GM19397 (cell line): ENCODE data around the gene ARFGEF2.
"Not testable (repeated sequence)": the region's sequence is repeated elsewhere in the genome, so short reads cannot be mapped to it uniquely, and the experiment has no call there.

Experiments
- ATAC-seq: cut with Tn5 transposase; IDR thresholded peaks from one replicate; pipeline ENCODE4 v1.9.1; 2021; ENCODE audit warnings: mild to moderate bottlenecking, moderate library complexity; ENCODE audit not compliant: unreplicated experiment

The ARFGEF2 gene

DNA sequence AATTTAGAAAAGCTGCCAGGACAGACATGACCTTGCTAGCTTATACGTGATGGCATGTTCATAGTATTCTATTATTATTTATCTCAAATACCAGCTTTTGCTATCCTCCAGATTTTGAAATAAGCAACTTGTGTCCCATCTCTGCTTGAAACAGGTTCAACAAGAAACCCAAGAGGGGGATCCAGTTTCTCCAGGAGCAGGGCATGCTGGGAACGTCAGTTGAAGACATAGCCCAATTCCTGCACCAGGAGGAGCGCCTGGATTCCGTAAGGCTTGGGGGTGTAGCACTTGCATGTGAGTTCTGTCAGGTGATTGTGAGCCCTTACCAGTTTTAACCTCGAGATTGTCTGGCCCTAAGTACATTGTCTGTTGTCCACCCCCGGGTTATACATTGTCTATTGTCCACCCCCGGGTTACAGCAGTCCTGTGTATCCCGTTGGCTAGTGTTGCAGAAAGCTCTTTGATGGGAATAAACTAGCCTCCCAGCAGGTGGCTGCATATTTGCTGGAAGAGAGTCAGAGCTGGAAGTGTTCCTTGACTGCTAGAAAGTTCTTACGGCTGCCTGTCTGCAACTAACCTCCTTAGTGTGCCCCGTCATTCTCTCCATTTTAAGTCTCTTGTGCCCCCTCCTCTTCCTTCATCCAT is 63.2 kb downstream of the ARFGEF2 start:
- no peak for ATAC-seq

DNA sequence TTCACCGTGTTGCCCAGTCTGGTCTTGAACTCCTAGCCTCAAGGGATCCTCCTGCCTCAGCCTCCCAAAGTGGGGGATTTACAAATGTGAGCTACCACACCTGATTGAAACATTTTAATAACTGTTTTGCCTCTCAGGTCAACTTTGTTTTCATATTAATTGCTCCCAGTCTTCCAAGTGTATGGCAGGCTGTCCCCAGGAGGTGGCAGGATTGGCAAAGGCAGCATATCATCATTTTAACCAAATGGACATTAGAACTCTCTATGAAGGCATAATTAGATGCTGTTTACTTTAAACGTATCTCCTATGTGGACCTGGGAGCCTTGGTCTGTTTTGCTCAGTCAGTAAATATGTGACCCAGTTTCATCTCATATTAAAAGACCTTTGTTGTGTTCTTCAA is 65.4 kb downstream of the ARFGEF2 start:
- ATAC-seq, result no peak

DNA sequence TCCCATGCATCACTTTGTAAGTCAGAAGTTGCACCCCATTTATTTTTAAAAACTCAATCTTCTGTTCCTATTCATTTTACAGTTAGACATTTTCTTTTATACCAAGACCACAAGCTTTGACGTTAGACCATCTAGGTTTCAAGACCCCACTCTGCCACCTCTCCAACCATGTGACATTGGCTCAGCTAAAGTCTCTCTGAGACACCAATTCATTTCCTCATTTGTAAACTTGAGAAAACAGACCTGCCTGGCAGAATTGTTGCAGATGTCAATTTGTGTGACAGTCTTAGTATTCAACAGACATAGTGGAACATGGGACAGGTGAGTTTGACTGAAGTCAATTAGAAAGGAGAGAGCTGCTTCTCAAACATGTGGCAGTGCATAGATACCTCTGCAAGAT is 69.0 kb downstream of the ARFGEF2 start:
- no peak for ATAC-seq

GRCh38 chr20:48995589-48995988 is 74.1 kb downstream of the ARFGEF2 start:
- no peak for ATAC-seq

DNA sequence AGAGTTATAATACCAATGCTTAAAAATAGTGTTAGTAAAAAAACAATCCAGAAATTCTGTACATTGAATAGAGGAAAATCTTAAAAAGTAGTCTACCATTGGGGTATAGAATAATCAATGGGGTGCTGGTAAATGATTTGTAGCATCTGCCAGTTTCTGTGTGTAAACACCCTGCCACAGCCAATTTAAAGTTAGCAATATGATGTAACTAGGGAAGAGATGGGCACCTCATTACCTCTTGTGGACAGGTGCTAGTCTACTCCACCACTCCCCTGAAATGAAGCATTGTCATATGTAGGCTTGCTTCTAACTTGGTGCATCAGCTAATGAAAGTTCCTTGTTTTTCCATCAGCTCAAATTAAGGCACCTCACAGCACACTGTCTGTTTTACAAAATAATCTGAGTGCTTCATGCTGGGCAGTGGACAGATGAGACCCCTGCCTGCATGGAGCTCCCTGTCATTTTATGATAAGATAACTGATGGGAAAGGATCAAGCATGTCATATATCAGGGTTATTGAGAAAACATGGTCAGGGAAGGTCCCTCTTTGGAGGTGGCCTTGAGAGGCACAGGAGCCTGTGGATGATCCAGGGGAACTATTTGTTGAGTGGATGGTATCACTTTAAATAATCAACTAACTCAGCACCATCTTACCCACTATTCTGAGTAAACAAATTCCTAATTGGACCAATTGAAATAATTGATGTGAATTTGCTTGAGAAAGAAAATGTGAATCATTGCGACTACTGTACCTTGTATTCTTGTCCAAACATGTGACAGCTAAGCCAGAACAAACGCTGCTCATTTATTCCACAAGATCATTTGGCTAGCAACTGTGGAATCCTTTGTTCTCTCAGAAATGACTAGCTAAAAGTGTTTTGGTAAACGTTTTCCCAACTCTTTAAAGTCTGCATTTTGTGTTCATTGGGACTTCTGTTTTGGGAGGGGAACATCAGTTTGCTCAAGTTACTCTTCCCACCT is 78.7 kb downstream of the ARFGEF2 start:
- ATAC-seq, result no peak

DNA sequence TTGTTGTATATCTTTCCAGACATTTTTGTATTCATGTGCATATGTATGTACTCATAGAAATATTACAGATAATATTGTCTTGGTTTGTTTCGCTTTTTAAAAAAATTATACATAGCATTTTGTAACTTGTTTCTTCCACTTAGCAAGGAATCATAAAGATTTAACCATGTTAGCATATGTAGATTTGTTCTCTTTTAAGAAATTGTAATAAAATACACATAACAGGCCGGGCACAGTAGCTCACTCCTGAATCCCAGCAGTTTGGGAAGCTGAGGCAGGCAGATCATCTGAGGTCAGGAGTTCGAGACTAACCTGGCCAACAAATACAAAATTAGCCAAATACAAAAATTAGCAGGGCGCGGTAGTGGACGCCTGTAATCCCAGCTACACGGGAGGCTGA is 80.2 kb downstream of the ARFGEF2 start:
- no peak for ATAC-seq

GRCh38 chr20:49006446-49006980 is 85.0 kb downstream of the ARFGEF2 start:
- no peak for ATAC-seq

GRCh38 chr20:49009899-49010631 is 88.6 kb downstream of the ARFGEF2 start:
- ATAC-seq, result no peak

DNA sequence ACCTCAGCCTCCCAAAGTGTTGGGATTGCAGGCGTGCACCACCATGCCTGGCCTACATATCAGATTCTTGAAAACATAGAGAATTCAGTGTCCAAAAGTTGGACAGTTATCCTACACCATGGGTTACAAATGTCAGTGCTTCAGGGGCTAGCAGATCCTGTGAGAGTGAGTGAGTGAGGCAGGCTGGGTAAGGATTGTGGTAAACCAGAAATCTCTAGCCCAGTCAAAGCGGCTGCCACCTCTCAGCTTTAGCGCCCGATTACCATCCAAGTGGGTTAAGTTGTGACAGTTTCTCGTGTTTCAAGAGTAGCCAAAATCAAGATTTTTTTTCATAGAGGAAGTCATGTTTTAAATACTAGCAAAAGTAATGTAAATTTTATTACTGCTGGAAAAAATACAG is 102.7 kb downstream of the ARFGEF2 start:
- ATAC-seq, result no peak

DNA sequence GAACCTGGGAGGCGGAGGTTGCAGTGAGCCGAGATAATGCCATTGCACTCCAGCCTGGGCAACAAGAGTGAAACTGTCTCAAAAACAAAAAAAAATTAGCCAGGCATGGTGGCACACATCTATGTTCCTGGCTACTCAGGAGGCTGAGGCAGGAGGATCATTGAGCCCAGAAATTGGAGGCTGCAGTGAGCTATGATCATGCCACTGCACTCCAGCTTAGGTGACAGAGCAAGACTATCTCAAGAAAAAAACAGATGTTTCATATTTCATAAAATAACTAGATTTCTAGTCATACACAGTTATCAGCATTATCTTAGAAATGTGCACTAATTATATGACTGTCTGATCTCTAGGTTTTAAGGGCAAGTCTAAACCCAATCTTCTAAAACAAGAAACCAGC is 106.7 kb downstream of the ARFGEF2 start:
- ATAC-seq, result not testable (repeated sequence)

DNA sequence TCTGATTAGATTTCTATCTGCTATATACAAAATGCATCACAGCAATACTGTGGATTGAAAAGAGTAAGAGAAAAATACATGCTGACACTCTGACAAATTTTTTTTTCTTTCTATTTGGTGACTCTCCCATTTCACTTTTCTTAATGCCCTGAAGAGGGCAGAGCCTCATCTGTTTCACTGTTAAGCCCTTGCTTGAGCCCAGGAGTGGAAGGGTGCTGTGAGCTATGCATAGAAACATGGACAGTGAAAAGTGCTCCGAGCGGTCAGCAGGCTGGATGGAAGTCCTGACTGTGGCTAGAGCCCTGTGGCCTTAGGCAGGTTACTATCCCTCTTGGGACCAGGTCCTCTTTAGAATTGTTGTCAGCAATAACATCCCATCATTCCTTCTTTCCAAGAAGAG is 107.2 kb downstream of the ARFGEF2 start:
- no peak for ATAC-seq

- no peak for ATAC-seq
Measured at GRCh38 chr20:49029203-49029602, 107.7 kb downstream of the ARFGEF2 start.

DNA sequence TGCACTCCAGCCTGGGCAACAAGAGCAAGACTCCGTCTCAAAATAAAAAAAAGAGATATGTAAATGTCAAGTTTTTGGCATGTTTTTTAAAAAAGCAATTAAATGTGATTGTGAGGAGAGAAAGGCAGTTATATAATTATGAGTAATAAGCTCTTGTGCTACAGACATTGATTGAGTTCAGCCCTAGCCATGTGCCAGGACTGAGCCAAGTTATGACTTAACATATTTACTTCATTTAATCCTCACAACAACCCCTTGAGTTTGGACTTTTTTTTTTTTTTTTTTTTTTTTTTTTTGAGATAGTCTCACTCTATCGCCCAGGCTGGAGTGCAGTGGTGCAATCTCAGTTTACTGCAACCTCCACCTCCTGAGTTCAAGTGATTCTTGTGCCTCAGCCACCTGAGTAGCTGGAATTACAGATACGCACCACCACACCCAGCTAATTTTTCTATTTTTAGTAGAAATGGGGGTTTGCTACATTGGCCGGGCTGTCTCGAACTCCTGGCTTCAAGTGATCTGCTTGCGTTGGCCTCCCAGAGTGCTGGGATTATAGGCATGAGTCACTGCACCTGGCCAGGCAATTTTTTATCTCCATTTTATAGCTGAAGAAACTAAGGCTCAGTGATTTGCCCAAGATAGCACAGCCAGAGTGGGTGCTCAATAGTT is 109.6 kb downstream of the ARFGEF2 start:
- ATAC-seq, result no peak

DNA sequence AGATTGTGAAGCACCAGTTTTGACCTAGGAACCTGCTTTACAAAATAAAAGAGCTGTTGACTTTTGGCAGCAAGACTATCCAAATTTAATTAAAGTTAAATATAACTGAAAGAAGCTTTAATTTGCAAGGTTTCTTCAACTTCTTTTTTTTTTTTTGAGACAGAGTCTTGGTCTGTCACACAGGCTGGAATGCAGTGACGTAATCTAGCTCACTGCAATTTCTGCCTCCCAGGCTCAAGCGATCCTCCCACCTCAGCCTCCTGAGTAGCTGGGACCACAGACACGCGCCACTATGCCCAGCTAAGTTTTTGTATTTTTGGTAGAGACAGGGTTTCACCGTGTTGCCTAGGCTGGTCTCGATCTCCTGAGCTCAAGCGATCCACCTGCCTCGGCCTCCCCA is 110.9 kb downstream of the ARFGEF2 start:
- no peak for ATAC-seq

DNA sequence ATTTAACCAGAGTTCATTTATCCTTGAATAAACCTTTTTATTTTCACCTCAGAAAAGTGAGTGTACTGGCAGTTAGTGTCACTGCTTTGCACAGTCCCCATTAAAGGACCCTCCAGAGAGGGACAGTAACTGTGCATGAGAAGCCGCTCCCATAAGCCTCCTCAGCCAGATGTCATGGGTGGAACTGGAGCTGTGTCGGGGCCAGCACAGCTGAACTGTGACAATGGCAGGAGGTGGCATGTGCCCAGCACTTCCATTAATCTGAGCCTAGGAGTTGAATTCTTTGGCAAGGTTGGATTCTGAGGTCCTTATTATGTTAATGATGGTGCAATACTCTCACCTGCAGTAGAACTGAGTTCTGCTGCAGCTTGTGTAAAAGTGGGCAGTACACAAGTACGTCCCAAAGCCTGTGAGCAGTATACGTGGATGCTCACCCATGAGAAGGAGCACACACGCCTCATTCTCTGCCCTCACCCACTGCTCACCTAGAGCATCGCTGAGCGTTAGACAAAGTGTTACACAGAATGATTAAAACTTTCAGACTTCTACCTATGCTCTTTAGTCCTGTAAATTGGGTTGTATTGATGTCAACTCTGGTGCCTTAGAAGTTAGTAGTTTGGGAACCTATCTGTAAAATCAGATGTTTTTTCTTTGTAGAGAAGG is 112.7 kb downstream of the ARFGEF2 start:
- no peak for ATAC-seq

GRCh38 chr20:49037962-49038387 is 116.5 kb downstream of the ARFGEF2 start:
- ATAC-seq, result no peak

DNA sequence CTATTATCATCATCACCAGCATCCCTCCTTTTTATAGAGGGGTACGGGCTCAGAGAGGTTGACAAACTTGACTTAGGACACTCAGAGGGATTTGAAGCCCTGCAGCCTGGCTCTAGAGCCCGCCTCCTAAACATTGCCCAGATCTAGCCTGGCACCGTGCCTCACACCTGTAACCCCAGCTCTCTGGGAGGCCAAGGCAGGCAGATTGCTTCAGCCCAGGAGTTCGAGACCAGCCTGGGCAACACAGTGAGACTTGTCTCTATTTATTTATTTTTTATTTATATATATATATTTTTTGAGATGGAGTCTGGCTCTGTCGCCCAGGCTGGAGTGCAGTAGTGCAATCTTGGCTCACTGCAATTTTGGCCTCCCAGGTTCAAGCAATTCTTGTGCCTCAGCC is 118.3 kb downstream of the ARFGEF2 start:
- no peak for ATAC-seq

GRCh38 chr20:49043000-49043399 is 121.5 kb downstream of the ARFGEF2 start:
- ATAC-seq, result no peak

DNA sequence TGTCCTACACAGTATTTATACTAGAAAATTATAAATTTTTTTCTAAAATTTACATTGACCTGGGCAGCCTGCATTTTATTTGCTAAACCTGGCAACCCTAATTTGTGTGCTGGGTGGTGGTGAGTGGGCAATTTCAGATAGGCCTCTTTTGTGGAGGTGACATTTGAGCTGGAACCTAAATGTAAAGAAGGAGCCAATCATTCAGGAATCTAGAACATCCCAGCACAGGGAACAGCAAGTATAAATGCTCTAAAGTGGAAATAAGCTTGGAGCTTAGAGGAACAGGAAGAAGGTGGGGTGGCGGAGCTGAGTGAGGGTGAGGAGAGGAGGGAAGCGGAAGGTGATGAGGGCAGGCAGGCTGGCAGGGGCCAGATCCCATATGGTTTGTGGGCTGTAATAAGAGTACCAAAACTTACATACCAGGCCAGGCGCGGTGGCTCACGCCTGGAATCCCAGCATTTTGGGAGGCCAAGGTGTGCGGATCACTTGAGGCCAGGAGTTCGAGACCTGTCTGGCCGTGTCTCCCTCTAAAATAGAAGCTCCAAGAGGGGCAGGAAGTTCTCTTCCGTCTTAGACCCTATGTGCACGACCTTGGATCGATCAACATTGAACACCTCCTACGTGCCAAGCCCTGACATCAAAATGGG is 124.1 kb downstream of the ARFGEF2 start:
- no peak for ATAC-seq
